LNCaP clone FGC (cell line): Measurements from ENCODE around the gene GOSR2.

Experiments
- DNase-seq: peaks from one replicate; pipeline ENCODE4 v3.0.0-alpha.2; 2011; ENCODE audit warnings: low read depth
- H3K4me3 ChIP-seq: 2 replicates; pipeline ENCODE4 v1.5.1; 2011; ENCODE audit warnings: mild to moderate bottlenecking, low read depth, low read length, control low read depth
- TF ChIP-seq, protein P1 (sequence below): IDR thresholded peaks from 2 replicates; pipeline ENCODE4 v1.5.1; 2012; ENCODE audit warnings: mild to moderate bottlenecking; ENCODE audit not compliant: control insufficient read depth, insufficient read depth; ENCODE audit errors: extremely low read depth

GOSR2 gene

DNA sequence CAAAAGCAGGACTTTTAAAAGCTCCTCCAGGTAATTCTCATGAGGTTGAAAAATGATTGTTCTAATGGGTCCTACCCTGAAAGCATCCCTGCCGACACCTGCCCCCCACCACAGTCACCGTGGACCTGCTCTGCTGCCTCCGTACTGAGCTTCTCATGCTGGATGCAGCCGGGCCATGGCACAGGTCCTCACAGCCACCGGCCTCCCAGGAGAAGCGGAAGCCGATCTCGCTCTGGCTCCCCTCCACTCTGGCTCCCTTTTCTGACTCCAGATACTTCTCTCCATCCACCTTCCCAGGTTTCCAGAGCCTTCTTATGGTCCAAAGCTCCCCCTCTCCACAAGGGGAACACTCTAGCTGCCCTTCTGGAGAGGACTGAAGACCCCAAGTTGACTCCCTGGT lies 45.9 kb downstream of the GOSR2 start:
- DNase-seq, result no peak
- TF ChIP-seq, protein P1, sequence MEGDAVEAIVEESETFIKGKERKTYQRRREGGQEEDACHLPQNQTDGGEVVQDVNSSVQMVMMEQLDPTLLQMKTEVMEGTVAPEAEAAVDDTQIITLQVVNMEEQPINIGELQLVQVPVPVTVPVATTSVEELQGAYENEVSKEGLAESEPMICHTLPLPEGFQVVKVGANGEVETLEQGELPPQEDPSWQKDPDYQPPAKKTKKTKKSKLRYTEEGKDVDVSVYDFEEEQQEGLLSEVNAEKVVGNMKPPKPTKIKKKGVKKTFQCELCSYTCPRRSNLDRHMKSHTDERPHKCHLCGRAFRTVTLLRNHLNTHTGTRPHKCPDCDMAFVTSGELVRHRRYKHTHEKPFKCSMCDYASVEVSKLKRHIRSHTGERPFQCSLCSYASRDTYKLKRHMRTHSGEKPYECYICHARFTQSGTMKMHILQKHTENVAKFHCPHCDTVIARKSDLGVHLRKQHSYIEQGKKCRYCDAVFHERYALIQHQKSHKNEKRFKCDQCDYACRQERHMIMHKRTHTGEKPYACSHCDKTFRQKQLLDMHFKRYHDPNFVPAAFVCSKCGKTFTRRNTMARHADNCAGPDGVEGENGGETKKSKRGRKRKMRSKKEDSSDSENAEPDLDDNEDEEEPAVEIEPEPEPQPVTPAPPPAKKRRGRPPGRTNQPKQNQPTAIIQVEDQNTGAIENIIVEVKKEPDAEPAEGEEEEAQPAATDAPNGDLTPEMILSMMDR, result no peak

DNA sequence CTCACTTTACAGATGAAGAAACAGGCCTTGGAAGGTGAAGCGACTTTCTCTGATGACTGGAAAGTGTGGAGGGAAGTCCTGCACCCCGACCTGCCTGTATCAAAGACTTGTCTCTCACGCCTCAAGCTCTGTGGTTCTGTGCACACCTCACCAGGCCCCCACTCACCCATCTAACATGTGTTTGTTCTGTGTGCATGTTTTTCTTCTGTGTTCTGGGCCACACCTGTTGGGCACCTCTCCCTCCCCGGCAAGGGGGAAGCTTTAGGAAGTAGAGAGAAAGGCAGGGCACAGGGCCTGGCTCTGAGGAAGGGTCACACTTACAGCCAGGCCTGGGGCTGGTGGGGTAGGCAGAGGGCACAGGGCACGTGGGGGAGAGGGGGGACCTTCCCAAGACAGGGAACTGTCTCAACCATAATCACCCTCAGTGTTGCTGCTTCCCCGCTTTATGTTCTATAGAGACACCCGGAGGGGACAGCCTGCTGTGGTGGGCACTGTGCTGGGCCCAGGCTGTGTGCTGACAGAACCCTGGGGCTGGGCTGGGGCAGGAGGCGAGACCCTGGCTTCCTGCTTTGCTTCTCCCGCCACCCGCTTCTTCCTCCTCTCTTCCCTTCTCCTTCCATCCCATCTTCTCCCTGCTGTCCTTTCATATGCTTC lies 48.8 kb downstream of the GOSR2 start:
- no peak for DNase-seq
- TF ChIP-seq, protein P1, result no peak
- no peak overlapping the region for H3K4me3 ChIP-seq

More for the DNA sequence above, 45.9 kb downstream of the GOSR2 start:
- no peak overlapping the region for H3K4me3 ChIP-seq

DNA sequence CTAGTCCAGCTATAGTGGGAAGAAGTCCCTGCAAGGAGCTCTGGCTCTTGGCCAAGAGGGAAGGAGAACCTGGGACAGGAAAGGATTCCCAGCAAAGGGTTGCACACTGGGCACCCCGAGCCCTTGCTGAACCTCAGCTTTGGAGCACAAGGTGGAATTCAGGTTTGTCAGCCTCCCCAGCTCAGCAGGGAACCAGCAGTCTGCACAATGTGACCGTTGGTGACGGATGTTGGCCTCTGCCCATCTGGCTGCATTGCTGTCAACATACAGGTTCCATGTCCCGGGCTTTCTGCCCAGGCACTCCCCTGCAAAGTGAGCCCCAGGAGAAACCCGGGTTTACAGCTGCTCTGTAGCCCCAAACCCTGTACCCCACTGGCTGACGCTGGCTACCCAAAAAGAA lies 49.4 kb downstream of the GOSR2 start:
- H3K4me3 ChIP-seq, result no peak overlapping the region
- peak; percentile 86 for DNase-seq
- TF ChIP-seq, protein P1, result no peak

DNA sequence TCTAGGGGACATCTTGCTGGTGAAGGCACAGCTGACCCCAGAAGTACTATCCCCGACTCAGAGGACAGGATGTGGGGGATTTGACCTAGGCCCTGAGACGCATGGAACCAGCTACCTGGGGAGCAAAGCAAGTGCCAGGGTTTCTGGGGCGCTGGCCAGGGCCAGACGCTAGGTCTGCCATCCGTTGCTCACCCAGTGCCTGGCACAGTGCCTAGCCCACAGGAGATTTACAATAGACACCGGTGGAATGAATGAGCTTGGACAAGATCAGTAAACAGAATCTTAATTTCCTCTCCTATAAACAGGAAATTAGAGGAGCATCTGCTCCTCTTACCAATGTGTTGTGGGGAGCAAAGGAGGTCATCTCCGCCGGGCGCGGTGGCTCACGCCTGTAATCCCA lies 51.1 kb downstream of the GOSR2 start:
- H3K4me3 ChIP-seq, result no peak overlapping the region
- peak; percentile 54 for DNase-seq
- TF ChIP-seq, protein P1, result no peak

DNA sequence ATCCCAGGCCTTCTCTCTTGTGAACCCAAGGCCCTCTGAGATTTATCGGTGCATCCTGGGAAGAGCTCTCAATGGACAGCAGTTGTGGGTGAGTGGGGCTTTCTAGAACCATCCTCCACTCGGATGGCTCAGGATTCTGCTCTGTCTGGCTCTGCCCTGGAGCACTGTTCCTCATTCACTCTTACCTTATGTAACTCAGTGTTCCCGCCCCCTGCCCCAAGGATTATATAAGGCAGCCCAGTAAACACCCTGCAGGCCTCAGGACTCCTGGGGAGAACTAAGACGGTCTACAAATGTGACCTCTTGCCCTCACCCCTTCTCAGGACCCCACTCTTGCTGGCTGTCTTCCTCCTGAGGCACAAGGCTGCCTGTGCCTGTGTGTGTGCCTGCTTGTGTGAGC lies 52.3 kb downstream of the GOSR2 start:
- no peak overlapping the region for H3K4me3 ChIP-seq
- TF ChIP-seq, protein P1, result no peak
- no peak for DNase-seq

DNA sequence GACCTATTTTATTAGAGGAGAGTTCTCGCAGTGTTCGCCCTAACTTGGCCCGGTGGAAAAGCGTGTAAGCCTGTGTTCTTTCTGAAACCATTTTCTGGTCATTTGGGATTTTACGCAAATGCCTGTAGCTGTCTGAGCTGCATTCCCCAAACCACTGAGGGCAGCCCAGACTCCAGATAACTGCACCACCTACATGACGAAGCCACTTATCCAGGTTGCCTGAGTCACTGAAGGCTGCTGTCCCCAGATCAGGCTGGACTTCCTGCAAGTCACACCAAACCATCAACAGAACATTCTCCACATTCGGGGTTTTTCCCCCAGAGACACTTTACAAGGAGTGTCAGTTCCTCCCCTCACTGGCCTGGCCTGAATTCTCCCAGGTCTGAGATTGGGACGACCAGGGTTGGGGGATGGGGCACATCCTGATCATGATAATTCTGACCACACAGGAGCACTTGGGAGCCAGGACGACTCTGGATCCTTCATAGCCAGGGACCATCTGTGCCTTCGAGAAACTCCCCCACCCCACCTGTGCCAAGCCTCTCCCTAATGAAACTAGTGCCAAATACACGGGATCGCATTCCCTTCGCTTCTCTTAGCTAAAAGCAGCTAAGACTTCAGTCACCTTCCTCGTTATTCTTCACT lies 53.8 kb downstream of the GOSR2 start:
- no peak overlapping the region for H3K4me3 ChIP-seq
- no peak for DNase-seq
- TF ChIP-seq, protein P1, result no peak

DNA sequence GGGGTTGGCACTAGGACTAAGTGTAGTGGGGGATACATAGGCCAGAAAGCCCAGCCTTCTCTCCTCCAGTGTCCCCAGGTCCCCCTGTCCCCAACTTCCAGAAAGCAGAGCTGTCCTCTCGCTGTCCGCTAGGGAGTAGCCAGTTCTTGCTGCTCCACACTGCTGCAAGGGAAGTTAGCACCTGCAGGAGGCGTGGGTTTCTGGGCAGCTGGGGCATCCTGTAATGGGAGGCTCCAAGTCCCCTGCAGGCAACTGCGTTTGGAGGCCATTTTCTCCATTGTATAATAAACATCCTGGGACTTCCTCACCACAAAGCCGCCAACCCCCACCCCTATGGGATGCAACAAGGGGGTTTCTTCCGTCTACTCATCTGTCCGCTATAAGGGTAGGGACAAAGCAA lies 54.4 kb downstream of the GOSR2 start:
- no peak overlapping the region for H3K4me3 ChIP-seq
- TF ChIP-seq, protein P1, result no peak
- DNase-seq, result no peak
